Hair follicle dermal papilla cell (primary cell): ENCODE data around the gene TCP10L. TPM values are rescaled to one million over a fixed set of nuclear protein-coding genes. Genes with fewer than 3 reads are reported as not detected.

Experiments
- small RNA-seq: library from RNA; depleted of rRNA; stranded (forward); fragments of <200 nt; gene quantifications from one replicate; pipeline ENCODE3, GENCODE V24; 2012
- total RNA-seq: library from RNA; depleted of rRNA; stranded (reverse); fragments of >200 nt; gene quantifications from 2 replicates; pipeline ENCODE4 v1.2.3, GENCODE V29; 2012

TCP10L gene, protein sequence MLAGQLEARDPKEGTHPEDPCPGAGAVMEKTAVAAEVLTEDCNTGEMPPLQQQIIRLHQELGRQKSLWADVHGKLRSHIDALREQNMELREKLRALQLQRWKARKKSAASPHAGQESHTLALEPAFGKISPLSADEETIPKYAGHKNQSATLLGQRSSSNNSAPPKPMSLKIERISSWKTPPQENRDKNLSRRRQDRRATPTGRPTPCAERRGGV
- under 0.01 TPM in 1 of 2 replicates, not detected in the other for total RNA-seq

DNA sequence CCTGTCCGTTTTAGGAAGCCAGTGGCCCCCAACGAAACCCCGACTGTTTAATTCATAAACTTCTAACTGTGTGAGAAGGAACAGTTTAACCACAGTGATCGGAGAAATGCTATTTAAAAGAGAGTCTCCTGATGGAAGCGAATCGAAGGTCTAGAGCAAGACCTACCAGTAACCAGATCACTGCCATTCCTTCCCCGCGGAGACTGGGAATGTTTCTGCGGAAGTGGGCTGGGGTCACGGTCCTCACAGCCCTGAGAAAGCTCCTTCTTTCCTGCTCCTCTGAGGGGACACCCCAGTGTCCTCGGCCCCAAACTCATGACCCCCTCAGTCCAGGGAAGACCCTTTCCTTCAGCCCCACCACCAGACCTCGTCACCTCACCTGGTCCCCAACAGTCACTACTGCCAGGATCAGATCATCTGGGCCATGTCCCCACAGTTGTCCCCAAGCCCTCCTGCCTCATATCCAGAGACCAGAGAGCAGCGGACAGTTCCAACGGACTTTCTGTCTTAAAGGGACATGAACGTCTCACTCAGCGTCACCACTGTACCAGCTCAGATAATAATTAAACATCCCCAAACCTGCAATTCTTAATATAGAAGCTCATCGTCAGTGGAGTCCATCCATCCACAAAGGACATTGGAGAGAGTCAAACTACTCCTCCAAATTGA lies at the start of gene TCP10L:
TCP10L (minus strand) TSS at position 482 of the 669 bp plus-strand sequence. CDS start 1,219 bp downstream, outside the sequence.

DNA sequence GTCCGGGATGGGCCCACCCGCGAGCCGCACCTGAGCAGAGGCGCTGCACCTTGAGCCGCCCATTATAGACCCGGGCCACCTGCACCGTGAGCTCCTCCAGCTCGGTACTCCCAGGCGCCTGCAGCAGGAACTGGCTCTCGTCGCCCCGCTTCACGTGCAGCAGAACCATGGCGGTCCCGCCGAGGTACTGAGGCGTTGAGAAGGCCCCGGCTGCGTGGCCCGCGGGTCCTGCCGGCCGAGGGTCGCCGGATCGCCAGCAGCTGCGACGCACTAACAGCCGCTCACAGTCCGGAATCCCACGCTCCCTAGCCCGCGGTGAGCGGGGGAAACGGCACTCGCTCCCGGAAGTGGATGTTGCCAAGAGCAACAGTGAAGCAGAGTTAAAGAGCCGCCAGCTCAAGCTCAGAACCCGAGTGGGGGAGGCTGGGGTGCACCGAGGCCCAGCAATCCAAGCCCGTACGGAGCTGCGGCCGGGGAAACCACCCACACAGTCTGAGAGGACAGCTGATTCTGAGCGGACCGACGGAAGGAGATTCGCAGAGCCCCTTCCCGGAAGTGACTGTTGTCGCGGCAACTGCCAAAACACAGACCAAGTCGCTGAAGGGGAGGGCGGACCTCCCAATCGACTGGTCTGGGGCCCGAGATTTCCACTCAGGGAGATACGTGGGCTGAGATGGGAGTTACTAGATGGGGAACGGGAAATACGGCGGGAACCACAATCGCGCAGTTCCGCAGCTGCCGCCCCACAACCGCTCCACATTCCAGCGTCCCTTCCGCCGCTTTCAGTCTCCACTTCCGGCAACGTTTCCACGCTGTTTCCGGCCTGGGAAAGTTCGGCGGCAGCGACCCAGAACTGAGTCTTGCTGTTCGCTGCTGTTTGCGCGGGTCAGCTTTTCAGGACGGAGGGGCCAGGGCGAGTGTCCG lies 27.0 kb upstream of the TCP10L start, which contains the start of gene CFAP298:
CFAP298 (minus strand) TSS at position 303 of the 924 bp plus-strand sequence; CDS start at position 169, 134 bp downstream.

Small RNA genes lying within 50 kb of the gene (small RNA-seq; reads per million reads assigned to genes)
- gene RF00438 (not detected), gene RNA5SP490 (not detected)

Other genes with a start within 250 kb of the TCP10L start
- 23.1 and 28.4 TPM in 2 replicates for gene URB1, start 192.5 kb downstream of the TCP10L start, total RNA-seq
- 4.4 and 4.9 TPM in 2 replicates for gene EVA1C, start 172.8 kb downstream of the TCP10L start, total RNA-seq
- gene CFAP298, start 26.9 kb upstream of the TCP10L start, total RNA-seq: 8.9 and 12.4 TPM in 2 replicates
- 6.6 and 8.3 TPM in 2 replicates for gene SYNJ1, start 142.5 kb upstream of the TCP10L start, total RNA-seq
- gene PAXBP1, start 186.2 kb upstream of the TCP10L start, total RNA-seq: 26.6 and 27.3 TPM in 2 replicates